MM.1S (cell line): ENCODE results near the gene CDCA8.

Experiments
- DNase-seq: peaks from one replicate; pipeline ENCODE4 v3.0.0-alpha.2; 2015
- H2AFZ ChIP-seq: fragments of 300-600 bp; sonication (generic); 2 replicates; pipeline ENCODE4 v1.6.0; 2016; ENCODE audit warnings: antibody characterized with exemption, low read length
- H3F3A ChIP-seq: fragments of 300-600 bp; sonication (generic); 2 replicates; pipeline ENCODE4 v1.6.1; 2016; ENCODE audit warnings: mild to moderate bottlenecking, antibody characterized with exemption, low read length, moderate library complexity, mixed read lengths; ENCODE audit not compliant: insufficient read depth
- H3K27ac ChIP-seq: fragments of 300-600 bp; sonication (generic); 2 replicates; pipeline ENCODE4 v1.5.1; 2016; ENCODE audit warnings: mild to moderate bottlenecking, low read length
- H3K27me3 ChIP-seq: fragments of 300-600 bp; sonication (generic); replicated peaks from 2 replicates; pipeline ENCODE4 v1.6.0; 2016; ENCODE audit warnings: low read length; ENCODE audit not compliant: insufficient read depth
- H3K36me3 ChIP-seq: fragments of 300-600 bp; sonication (generic); replicated peaks from 2 replicates; pipeline ENCODE4 v1.6.1; 2016; ENCODE audit warnings: mild to moderate bottlenecking, low read length, mixed read lengths; ENCODE audit not compliant: insufficient read depth
- H3K4me1 ChIP-seq: fragments of 300-600 bp; sonication (generic); 2 replicates; pipeline ENCODE4 v1.6.1; 2016; ENCODE audit warnings: low read length, mixed read lengths
- H3K4me2 ChIP-seq: fragments of 300-600 bp; sonication (generic); 2 replicates; pipeline ENCODE4 v1.6.0; 2016; ENCODE audit warnings: low read depth, low read length
- H3K4me3 ChIP-seq: fragments of 300-600 bp; sonication (generic); 2 replicates; pipeline ENCODE4 v1.5.1; 2016; ENCODE audit warnings: low read length, mixed read lengths
- H3K79me2 ChIP-seq: fragments of 300-600 bp; sonication (generic); 2 replicates; pipeline ENCODE4 v1.6.1; 2016; ENCODE audit warnings: mixed run types, low read length, mixed read lengths
- H3K9ac ChIP-seq: fragments of 300-600 bp; sonication (generic); 2 replicates; pipeline ENCODE4 v1.6.1; 2016; ENCODE audit warnings: low read length, mixed read lengths
- H3K9me2 ChIP-seq: fragments of 300-600 bp; sonication (generic); replicated peaks from 2 replicates; pipeline ENCODE4 v1.6.1; 2016; ENCODE audit warnings: mild to moderate bottlenecking, low read length, mixed read lengths; ENCODE audit not compliant: insufficient read depth
- H3K9me3 ChIP-seq: fragments of 300-600 bp; sonication (generic); replicated peaks from 2 replicates; pipeline ENCODE4 v1.6.1; 2016; ENCODE audit warnings: mild to moderate bottlenecking, low read length, mixed read lengths; ENCODE audit not compliant: insufficient read depth
- H4K20me1 ChIP-seq: fragments of 300-600 bp; sonication (generic); 2 replicates; pipeline ENCODE4 v1.6.1; 2016; ENCODE audit warnings: mild to moderate bottlenecking, low read length, moderate library complexity, mixed read lengths; ENCODE audit not compliant: insufficient read depth
- CTCF ChIP-seq: fragments of 300-600 bp; sonication (generic); IDR thresholded peaks from 2 replicates; pipeline ENCODE4 v1.5.1; 2016; ENCODE audit warnings: antibody characterized with exemption, low read length, mixed read lengths
- EZH2 ChIP-seq: fragments of 300-600 bp; sonication (generic); optimal IDR thresholded peaks from 2 replicates; pipeline ENCODE3; 2017; ENCODE audit warnings: low read depth, mild to moderate bottlenecking, antibody characterized with exemption, low read length, mixed read lengths
- EZH2phosphoT487 ChIP-seq: fragments of 300-600 bp; sonication (generic); IDR thresholded peaks from 2 replicates; pipeline ENCODE4 v1.6.1; 2018; ENCODE audit warnings: antibody characterized with exemption, low read length

CDCA8 gene

GRCh38 chr1:37699147-37699546, 6.8 kb downstream of the CDCA8 start:
- no peaks in the 10 kb centered on the region for H3K27me3 ChIP-seq
- H3K4me2 ChIP-seq: no peak overlapping the region
- H3K36me3 ChIP-seq: peaks cover 22% of the 10 kb centered on the region
- DNase-seq: no peak
- H3K9me3 ChIP-seq: no peaks in the 10 kb centered on the region
- H3K4me3 ChIP-seq: no peak overlapping the region
- TF ChIP-seq CTCF (no peak), EZH2 (no peak), EZH2phosphoT487 (no peak)
- H3K9me2 ChIP-seq: no peaks in the 10 kb centered on the region
- no peak overlapping the region for H3K9ac ChIP-seq
- no peak overlapping the region for H2AFZ ChIP-seq
- H3F3A ChIP-seq: no peaks in the 10 kb centered on the region
- no peaks in the 10 kb centered on the region for H4K20me1 ChIP-seq
- H3K4me1 ChIP-seq: no peaks in the 10 kb centered on the region
- H3K79me2 ChIP-seq: peaks cover 38% of the 10 kb centered on the region
- no peak overlapping the region for H3K27ac ChIP-seq

- no peaks in the 10 kb centered on the region for H3K9me2 ChIP-seq
- H3K9ac ChIP-seq: no peak overlapping the region
- H4K20me1 ChIP-seq: no peaks in the 10 kb centered on the region
- no peaks in the 10 kb centered on the region for H3K27me3 ChIP-seq
- no peaks in the 10 kb centered on the region for H3F3A ChIP-seq
- H3K79me2 ChIP-seq: peaks cover 24% of the 10 kb centered on the region
- H3K9me3 ChIP-seq: no peaks in the 10 kb centered on the region
- no peak for TF ChIP-seq EZH2
- TF ChIP-seq EZH2phosphoT487: no peak
- no peak for TF ChIP-seq CTCF
- no peak for DNase-seq
- H3K36me3 ChIP-seq: peaks cover 20% of the 10 kb centered on the region
- H3K4me3 ChIP-seq: no peak overlapping the region
- H3K4me2 ChIP-seq: no peak overlapping the region
- no peak overlapping the region for H3K27ac ChIP-seq
- no peak overlapping the region for H2AFZ ChIP-seq
- H3K4me1 ChIP-seq: no peaks in the 10 kb centered on the region
Observed at GRCh38 chr1:37701051-37701450, 8.7 kb downstream of the CDCA8 start.

- Histone ChIP-seq H3K4me2 (no peak overlapping the region), H3K9ac (no peak overlapping the region), H3K9me3 (no peaks in the 10 kb centered on the region), H3K4me3 (no peak overlapping the region), H3K36me3 (peaks cover 27% of the 10 kb centered on the region), H3F3A (no peaks in the 10 kb centered on the region), H3K79me2 (peaks cover 4% of the 10 kb centered on the region; the same call in 1 of the 2 replicates), H3K9me2 (no peaks in the 10 kb centered on the region), H3K27ac (no peak overlapping the region), H3K27me3 (no peaks in the 10 kb centered on the region), H4K20me1 (0 out of 2 replicates have a peak, but pooled peaks cover 3% of the 10 kb centered on the region), H2AFZ (no peak overlapping the region), H3K4me1 (no peaks in the 10 kb centered on the region)
- no peak for DNase-seq
- no peak for TF ChIP-seq EZH2
- TF ChIP-seq EZH2phosphoT487: no peak
- TF ChIP-seq CTCF: no peak
Observed at GRCh38 chr1:37703061-37703460, 10.7 kb downstream of the CDCA8 start.
